K562 (cell line): ENCODE data around the gene PNMA8B. TPM values are rescaled to one million over a fixed set of nuclear protein-coding genes. Genes with fewer than 3 reads are reported as not detected.

Experiments used
- BACH1 ChIP-seq: fragments of 200-800 bp; sonication (Bioruptor generic); IDR thresholded peaks from 2 replicates; pipeline ENCODE4 v1.6.1; 2016; ENCODE audit warnings: missing genetic modification characterization, missing compliant biosample characterization
- EP400 ChIP-seq: fragments of 450-650 bp; IDR thresholded peaks from 2 replicates; pipeline ENCODE4 v1.6.1; 2017; ENCODE audit warnings: antibody characterized with exemption, mild to moderate bottlenecking, moderate library complexity
- ETV6 ChIP-seq, 3 experiments: fragments of 150-350 bp in 1 of 3; sonication (generic) in 1 of 3; formaldehyde crosslinking in 1 of 3; IDR thresholded peaks; 2 replicates each; pipeline versions ENCODE4 v1.6.1 to v1.8.0; 2014 to 2022; ENCODE audit warnings: borderline replicate concordance in 2 of 3, low read depth in 2 of 3, antibody characterized with exemption in 1 of 3, low read length in 1 of 3, mild to moderate bottlenecking in 1 of 3, missing genetic modification reagents in 1 of 3
- HDAC2 ChIP-seq: fragments of 450-650 bp; IDR thresholded peaks from 2 replicates; pipeline ENCODE4 v1.6.1; 2016; ENCODE audit warnings: mild to moderate bottlenecking
- HMG20B ChIP-seq: fragments of 250-450 bp; sonication (Bioruptor Pico); IDR thresholded peaks from 2 replicates; pipeline ENCODE4 v1.5.0; 2021; ENCODE audit warnings: mild to moderate bottlenecking
- NFATC3 ChIP-seq: fragments of 450-650 bp; IDR thresholded peaks from 2 replicates; pipeline ENCODE4 v1.6.1; 2017; ENCODE audit warnings: mild to moderate bottlenecking
- PHTF2 ChIP-seq: fragments of 250-450 bp; sonication (Bioruptor Pico); IDR thresholded peaks from 2 replicates; pipeline ENCODE4 v1.5.0; 2021; ENCODE audit warnings: mild to moderate bottlenecking
- RUNX1 ChIP-seq: sonication (generic); IDR thresholded peaks from 2 replicates; pipeline ENCODE4 v1.6.1; 2016; ENCODE audit warnings: antibody characterized with exemption, low read depth
- SMARCA4 ChIP-seq: fragments of 450-650 bp; IDR thresholded peaks from 2 replicates; pipeline ENCODE4 v1.6.1; 2016
- SREBF2 ChIP-seq: sonication (generic); formaldehyde crosslinking; IDR thresholded peaks from 2 replicates; pipeline ENCODE4 v1.4.0; 2020; ENCODE audit warnings: mild to moderate bottlenecking, missing genetic modification reagents
- SRSF1 ChIP-seq: fragments of 200-400 bp; formaldehyde crosslinking; IDR thresholded peaks from 2 replicates; pipeline ENCODE4 v1.6.1; 2017; ENCODE audit warnings: mild to moderate bottlenecking, low read depth, low read length, moderate library complexity
- U2AF1 ChIP-seq: fragments of 200-400 bp; formaldehyde crosslinking; optimal IDR thresholded peaks from 2 replicates; pipeline ENCODE3; 2017; ENCODE audit warnings: mild to moderate bottlenecking, low read depth, low read length, moderate library complexity
- XRCC4 ChIP-seq: IDR thresholded peaks from one replicate; pipeline ENCODE4 v1.6.1; 2011; ENCODE audit not compliant: insufficient read depth, insufficient read length; ENCODE audit errors: extremely low read depth
- ZNF384 ChIP-seq: IDR thresholded peaks from 2 replicates; pipeline ENCODE4 v1.6.1; 2012; ENCODE audit warnings: low read depth, low read length, improper control_type of control experiment
- polyA plus RNA-seq, 8 experiments: library from polyadenylated mRNA; depleted of rRNA in 4 of 8; stranded (reverse) in 5 of 8; unstranded in 3 of 8; fragments of >200 nt; fragmentation: Nextera tagmentation in 2 of 8; fragmentation: Illumina TruSeq in 1 of 8; extraction: Ambion mirVana in 2 of 8; extraction: Trizol in 1 of 8; gene quantifications; 2 replicates each; pipeline versions ENCODE4 v1.2.1 to v1.2.3, GENCODE V29; 2011 to 2014; ENCODE audit warnings: inconsistent platforms in 1 of 8, missing spikeins in 1 of 8
- total RNA-seq, 7 experiments: library from RNA; depleted of rRNA in 6 of 7; stranded (reverse); fragments of >200 nt in 6 of 7; fragmentation: Illumina TruSeq in 2 of 7; extraction: Trizol in 2 of 7; gene quantifications; 2 replicates each; pipeline versions ENCODE4 v1.2.1 to v1.2.3, GENCODE V29; 2011 to 2021; ENCODE audit warnings: low replicate concordance in 1 of 7
- TF ChIP-seq, protein P1 (sequence below), 2 experiments: fragments of 150-350 bp in 1 of 2; IDR thresholded peaks; 2 replicates each; pipeline ENCODE4 v1.6.1; 2012 to 2016; ENCODE audit warnings: low read depth in 2 of 2, low read length in 2 of 2, mild to moderate bottlenecking in 1 of 2, moderate library complexity in 1 of 2
- TF ChIP-seq, protein P2 (sequence below): fragments of 250-450 bp; sonication (Bioruptor Pico); IDR thresholded peaks from 2 replicates; pipeline ENCODE4 v1.8.0; 2022; ENCODE audit warnings: inconsistent platforms, mild to moderate bottlenecking, moderate library complexity, borderline replicate concordance

The PNMA8B gene
- total and polyA plus RNA-seq, 9 of the 15 experiments (the other 6 are each of a cell fraction or from before 2014, with no cell fraction given): not detected

DNA sequence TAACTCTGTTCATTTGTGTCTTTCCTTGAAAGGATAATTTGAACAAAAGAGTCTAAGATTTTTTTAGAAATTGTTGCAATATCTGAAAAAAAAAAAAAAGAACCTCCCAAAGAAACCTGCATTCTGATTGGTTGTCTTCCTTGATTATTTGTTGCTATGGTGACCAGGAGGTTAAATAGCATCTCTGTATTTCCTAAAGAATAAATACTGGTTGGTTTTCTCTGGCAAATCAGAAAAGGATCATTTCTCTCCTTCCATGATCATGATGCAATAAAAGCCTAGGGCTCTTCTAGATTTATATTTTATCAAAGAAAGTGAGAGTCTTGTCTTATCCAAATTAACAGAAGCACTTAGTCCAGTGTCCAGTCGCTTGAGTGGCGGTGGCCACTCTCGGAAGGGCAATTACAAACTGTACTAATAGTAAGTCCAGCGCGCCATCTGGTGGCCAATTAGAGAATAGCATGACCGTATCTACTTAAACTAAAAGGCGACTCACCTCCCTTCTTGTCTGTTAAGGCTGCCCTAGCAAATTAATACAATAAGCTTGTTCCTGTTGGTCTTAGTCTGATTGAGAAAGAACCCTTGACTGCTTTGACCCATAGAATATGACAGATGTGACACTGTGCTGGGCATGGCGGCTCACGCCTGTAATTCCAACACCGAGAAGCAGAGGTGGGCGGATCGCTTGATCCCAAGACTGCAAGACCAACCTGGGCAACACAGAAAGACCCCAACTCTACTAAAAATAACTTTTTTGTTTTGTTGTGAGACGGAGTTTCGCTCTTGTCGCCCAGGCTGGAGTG lies 47.0 kb upstream of the PNMA8B start (continued):
- TF ChIP-seq SRSF1 (no peak), U2AF1 (no peak), EP400 (no peak), ETV6 (IDR thresholded peaks at IDR 0.05; ENCODE audit: borderline replicate concordance in 1 of 2, low read depth in 2 of 2, low read length in 1 of 2) (no peak), ETV6 (CRISPR knock-in tag; IDR thresholded peaks at IDR 0.05; ENCODE audit: borderline replicate concordance) (no peak), NFATC3 (no peak), HDAC2 (peak; percentile 45; the same call in 1 of the 2 replicates), XRCC4 (no peak), SMARCA4 (no peak), BACH1 (no peak), SREBF2 (CRISPR knock-in tag) (no peak), ZNF384 (peak; percentile 71), PHTF2 (CRISPR knock-in tag) (no peak), HMG20B (CRISPR knock-in tag) (no peak), RUNX1 (no peak)
- TF ChIP-seq, protein P1, sequence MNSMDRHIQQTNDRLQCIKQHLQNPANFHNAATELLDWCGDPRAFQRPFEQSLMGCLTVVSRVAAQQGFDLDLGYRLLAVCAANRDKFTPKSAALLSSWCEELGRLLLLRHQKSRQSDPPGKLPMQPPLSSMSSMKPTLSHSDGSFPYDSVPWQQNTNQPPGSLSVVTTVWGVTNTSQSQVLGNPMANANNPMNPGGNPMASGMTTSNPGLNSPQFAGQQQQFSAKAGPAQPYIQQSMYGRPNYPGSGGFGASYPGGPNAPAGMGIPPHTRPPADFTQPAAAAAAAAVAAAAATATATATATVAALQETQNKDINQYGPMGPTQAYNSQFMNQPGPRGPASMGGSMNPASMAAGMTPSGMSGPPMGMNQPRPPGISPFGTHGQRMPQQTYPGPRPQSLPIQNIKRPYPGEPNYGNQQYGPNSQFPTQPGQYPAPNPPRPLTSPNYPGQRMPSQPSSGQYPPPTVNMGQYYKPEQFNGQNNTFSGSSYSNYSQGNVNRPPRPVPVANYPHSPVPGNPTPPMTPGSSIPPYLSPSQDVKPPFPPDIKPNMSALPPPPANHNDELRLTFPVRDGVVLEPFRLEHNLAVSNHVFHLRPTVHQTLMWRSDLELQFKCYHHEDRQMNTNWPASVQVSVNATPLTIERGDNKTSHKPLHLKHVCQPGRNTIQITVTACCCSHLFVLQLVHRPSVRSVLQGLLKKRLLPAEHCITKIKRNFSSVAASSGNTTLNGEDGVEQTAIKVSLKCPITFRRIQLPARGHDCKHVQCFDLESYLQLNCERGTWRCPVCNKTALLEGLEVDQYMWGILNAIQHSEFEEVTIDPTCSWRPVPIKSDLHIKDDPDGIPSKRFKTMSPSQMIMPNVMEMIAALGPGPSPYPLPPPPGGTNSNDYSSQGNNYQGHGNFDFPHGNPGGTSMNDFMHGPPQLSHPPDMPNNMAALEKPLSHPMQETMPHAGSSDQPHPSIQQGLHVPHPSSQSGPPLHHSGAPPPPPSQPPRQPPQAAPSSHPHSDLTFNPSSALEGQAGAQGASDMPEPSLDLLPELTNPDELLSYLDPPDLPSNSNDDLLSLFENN (IDR thresholded peaks at IDR 0.05; ENCODE audit: low read depth in 2 of 2, low read length in 2 of 2): no peak
- TF ChIP-seq, protein P2, sequence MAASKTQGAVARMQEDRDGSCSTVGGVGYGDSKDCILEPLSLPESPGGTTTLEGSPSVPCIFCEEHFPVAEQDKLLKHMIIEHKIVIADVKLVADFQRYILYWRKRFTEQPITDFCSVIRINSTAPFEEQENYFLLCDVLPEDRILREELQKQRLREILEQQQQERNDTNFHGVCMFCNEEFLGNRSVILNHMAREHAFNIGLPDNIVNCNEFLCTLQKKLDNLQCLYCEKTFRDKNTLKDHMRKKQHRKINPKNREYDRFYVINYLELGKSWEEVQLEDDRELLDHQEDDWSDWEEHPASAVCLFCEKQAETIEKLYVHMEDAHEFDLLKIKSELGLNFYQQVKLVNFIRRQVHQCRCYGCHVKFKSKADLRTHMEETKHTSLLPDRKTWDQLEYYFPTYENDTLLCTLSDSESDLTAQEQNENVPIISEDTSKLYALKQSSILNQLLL: no peak
